ENCODE data around the gene CAPN5. TPM values are rescaled to one million over a fixed set of nuclear protein-coding genes. Genes with fewer than 3 reads are reported as not detected.

The CAPN5 gene
- total and polyA plus RNA-seq, 2 of the 8 experiments (the other 6 are each of a cell fraction or from before 2014, with no cell fraction given), result 21.5 to 22.4 TPM

DNA sequence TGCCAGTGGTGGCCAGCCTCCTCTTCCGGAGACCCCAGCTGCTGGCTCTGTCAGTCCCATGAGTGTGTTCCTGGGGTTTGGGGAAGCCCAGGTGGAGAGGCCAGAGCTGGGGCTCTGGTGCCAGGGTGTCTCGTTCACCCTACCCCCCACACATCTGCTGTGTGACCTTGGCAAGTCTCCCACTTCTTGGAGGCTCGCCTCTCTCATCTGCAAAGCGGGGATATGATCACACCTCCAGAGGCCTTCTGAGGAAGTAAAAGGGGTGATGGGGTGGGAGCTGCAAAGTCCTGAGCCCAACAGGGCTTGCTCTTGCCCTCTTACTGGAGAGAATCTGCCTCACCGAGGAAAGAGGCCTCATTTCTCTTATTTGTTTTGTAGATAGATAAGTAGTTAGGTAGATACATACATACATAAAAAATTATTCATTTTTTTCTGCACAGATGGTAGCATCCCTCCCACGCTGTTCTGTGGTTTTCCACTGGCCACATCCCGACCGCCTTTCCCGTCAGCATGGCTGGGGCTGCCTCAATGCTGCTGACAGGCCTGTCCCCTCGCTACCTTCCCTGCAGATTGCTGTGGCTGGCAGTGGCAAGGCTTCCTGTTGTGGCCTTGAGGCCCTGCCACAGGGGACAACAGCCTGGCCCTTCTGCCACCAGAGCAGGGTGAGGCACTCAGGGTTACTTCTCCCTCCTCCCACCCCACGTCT, 85.2 kb downstream of the CAPN5 start:
- WGBS, 2 experiments (ENCODE audit: extremely low coverage in 1 of 2, insufficient coverage in 1 of 2, insufficient read length in 1 of 2, insufficient replicate concordance in 2 of 2, low coverage in 1 of 2, low lambda C conversion rate in 2 of 2, missing lambda C conversion rate in 1 of 2), result 95% methylated on average over 10 of the region's 11 CpGs; no CpG with 5 or more reads in 1 of the 2 experiments
- peaks cover 7% of the 10 kb centered on the region; the same call in 1 of the 2 replicates for H3K23me2 ChIP-seq (ENCODE audit: low read depth, low read length)
- no peak overlapping the region for H2BK15ac ChIP-seq (ENCODE audit: low read length)
- H4K91ac ChIP-seq (replicated peaks; ENCODE audit: insufficient read length, low read length), result no peak overlapping the region
- H3K27me3 ChIP-seq (replicated peaks in 1 of 4; ENCODE audit: control insufficient read depth in 3 of 4, extremely low read depth in 1 of 4, insufficient read depth in 3 of 4, low read length in 3 of 4), result peaks cover 0 to under 1% (median 0%) of the 10 kb centered on the region in 4 experiments; a peak in 1 of 7 replicates
- H3K9me3 ChIP-seq (ENCODE audit: insufficient read depth in 2 of 2, low read depth in 1 of 2, low read length in 1 of 2), result no peaks in the 10 kb centered on the region
- H3K4ac ChIP-seq (replicated peaks; ENCODE audit: insufficient read length, low read depth, low read length), result no peak overlapping the region
- no peaks in the 10 kb centered on the region for H3K36me3 ChIP-seq (ENCODE audit: control insufficient read depth in 2 of 4, insufficient read depth in 4 of 4, low read length in 3 of 4)
- H2AK5ac ChIP-seq (ENCODE audit: low read depth, low read length), result no peak overlapping the region
- no peak overlapping the region for H3K4me2 ChIP-seq (ENCODE audit: insufficient read depth in 1 of 2, low read depth in 2 of 2, low read length in 2 of 2)
- H4K8ac ChIP-seq (ENCODE audit: extremely low read depth, insufficient read depth, low read length), result no peak overlapping the region
- no peaks in the 10 kb centered on the region for H3K79me2 ChIP-seq (ENCODE audit: control insufficient read depth in 1 of 2, insufficient read depth in 2 of 2, low read length in 2 of 2)
- H4K20me1 ChIP-seq (replicated peaks in 1 of 2; ENCODE audit: control insufficient read depth in 1 of 2, insufficient read depth in 2 of 2, low read length in 2 of 2), result no peaks in the 10 kb centered on the region
- H2BK120ac ChIP-seq (replicated peaks; ENCODE audit: low read depth, low read length), result no peak overlapping the region
- H3K4me3 ChIP-seq (ENCODE audit: extremely low read depth in 1 of 4, insufficient read depth in 2 of 4, low read depth in 3 of 4, low read length in 4 of 4), result no peak overlapping the region
- no peak overlapping the region for H2BK20ac ChIP-seq (ENCODE audit: low read length)
- no peak overlapping the region for H3K23ac ChIP-seq (ENCODE audit: insufficient read length)
- no peak overlapping the region for H3K56ac ChIP-seq (replicated peaks; ENCODE audit: insufficient read length, low read depth, low read length)
- no peak overlapping the region for H4K5ac ChIP-seq (ENCODE audit: insufficient read length, low read depth, low read length)
- H2AFZ ChIP-seq (ENCODE audit: low read length), result no peak overlapping the region
- no peak overlapping the region for H3K27ac ChIP-seq (ENCODE audit: low read depth, low read length)
- H3K4me1 ChIP-seq (replicated peaks in 1 of 4; ENCODE audit: control insufficient read depth in 3 of 4, insufficient read depth in 4 of 4, low read length in 3 of 4), result peaks cover 0 to 9% (median 5%) of the 10 kb centered on the region in 4 experiments; a peak in 6 of 7 replicates
- H3K18ac ChIP-seq (ENCODE audit: extremely low read depth, low read length), result no peak overlapping the region
- POLR2A ChIA-PET (ENCODE audit: partially characterized antibody), result no interaction called here
- no peak overlapping the region for H2BK5ac ChIP-seq (ENCODE audit: low read depth, low read length)
- H3K14ac ChIP-seq (ENCODE audit: insufficient read length), result no peak overlapping the region
- no peaks in the 10 kb centered on the region for H3K79me1 ChIP-seq (ENCODE audit: low read depth, low read length)
- H3K9ac ChIP-seq (replicated peaks in 1 of 4; ENCODE audit: extremely low read depth in 1 of 4, low read depth in 3 of 4, low read length in 3 of 4), result no peak overlapping the region
- no peak overlapping the region for H2BK12ac ChIP-seq (ENCODE audit: low read depth, low read length)
- no peak for DNase-seq (ENCODE audit: low read depth in 1 of 2, low spot score in 2 of 2)
- FAIRE-seq, result no peak
- CTCF ChIA-PET (ENCODE audit: partially characterized antibody), result interaction anchor here (3.2 to 16.2 kb wide), 2 partner anchors 25 to 35 kb away, joined by 16 to 104 read pairs; partner anchors contain the start of gene MYO7A
- no peak for TF ChIP-seq GTF2F1 (IDR thresholded peaks at IDR 0.05; ENCODE audit: borderline replicate concordance, low read depth, low read length)
- no peak for TF ChIP-seq YY1 (IDR thresholded peaks at IDR 0.05; ENCODE audit: low read depth, low read length)
- no peak for TF ChIP-seq CBX5 (IDR thresholded peaks at IDR 0.05; ENCODE audit: low read depth, low read length)
- no peak for TF ChIP-seq E2F6 (IDR thresholded peaks at IDR 0.05)
- no peak for TF ChIP-seq GABPA (IDR thresholded peaks at IDR 0.05; ENCODE audit: borderline replicate concordance, insufficient read depth, low read length)
